K562 (cell line): ENCODE measurements around the gene ST14. TPM values are rescaled to one million over a fixed set of nuclear protein-coding genes. Genes with fewer than 3 reads are reported as not detected.

ENCODE experiments used
- ATAC-seq: fragments of 200-7000 bp; cut with Tn5 transposase; 3 replicates; pipeline ENCODE4 v1.9.1; 2020; ENCODE audit warnings: moderate library complexity
- BruUV-seq: library from RNA; stranded (reverse); fragments of 400-500 nt; replicated peaks from 2 replicates; lab custom pipeline; 2021; lab: Mats Ljungman, UMichigan
- CTCF ChIA-PET: fragments of 300-600 bp; formaldehyde crosslinking; extraction: SDS; loops from one replicate; lab custom pipeline; 2021; ENCODE audit warnings: low intra/inter-chr PET ratio; lab: Yijun Ruan, JAX
- POLR2A ChIA-PET: fragments of 300-600, 350-650 bp; sonication (Branson Sonifier 250); formaldehyde crosslinking; extraction: SDS; loops from one replicate; lab custom pipeline; 2021; ENCODE audit warnings: antibody characterized with exemption, inconsistent platforms; lab: Yijun Ruan, JAX
- DNase-seq, 4 experiments: peaks; one replicate each; pipeline versions ENCODE4 v3.0.0 to v3.0.0-alpha.2; 2011 to 2018; ENCODE audit warnings: low spot score in 3 of 4, mixed read lengths in 3 of 4; ENCODE audit errors: extremely low read depth in 1 of 4
- FAIRE-seq: peaks from 2 replicates; lab custom pipeline; 2011; peaks lifted over from hg19 to GRCh38; lab: Jason Lieb, UNC
- H2AFZ ChIP-seq: 2 replicates; pipeline ENCODE4 v1.6.0; 2011; ENCODE audit warnings: low read depth, low read length, control low read depth, inconsistent platforms
- H3K27ac ChIP-seq: fragments of 200-600 bp; 3 replicates; pipeline ENCODE4 v1.8.0; 2011; ENCODE audit warnings: low read depth, mild to moderate bottlenecking, control low read depth, inconsistent platforms, low read length, moderate library complexity, mixed read lengths; ENCODE audit errors: extremely low read depth
- H3K27me3 ChIP-seq, 2 experiments: fragments of 300-600 bp in 1 of 2; 2 replicates in 1 of 2; 3 replicates in 1 of 2; pipeline versions ENCODE4 v1.6.0 to v1.8.0; 2011; ENCODE audit warnings: inconsistent platforms in 2 of 2, low read length in 2 of 2, mild to moderate bottlenecking in 1 of 2, mixed read lengths in 1 of 2, moderate library complexity in 1 of 2; ENCODE audit not compliant: control insufficient read depth in 2 of 2, insufficient read depth in 2 of 2
- H3K36me3 ChIP-seq: fragments of 300-600 bp; 3 replicates; pipeline ENCODE4 v1.8.0; 2011; ENCODE audit warnings: mild to moderate bottlenecking, low read length, inconsistent platforms; ENCODE audit not compliant: control insufficient read depth, insufficient read depth
- H3K4me1 ChIP-seq, 2 experiments: fragments of 200-600 bp in 1 of 2; replicated peaks in 1 of 2; 2 replicates in 1 of 2; 3 replicates in 1 of 2; pipeline versions ENCODE4 v1.5.1 to v1.8.0; 2011; ENCODE audit warnings: inconsistent platforms in 2 of 2, low read length in 2 of 2, mild to moderate bottlenecking in 1 of 2, mixed read lengths in 1 of 2, moderate library complexity in 1 of 2; ENCODE audit not compliant: control insufficient read depth in 2 of 2, insufficient read depth in 2 of 2
- H3K4me2 ChIP-seq: 2 replicates; pipeline ENCODE4 v1.6.1; 2011; ENCODE audit warnings: low read length, control low read depth, inconsistent platforms, mixed read lengths; ENCODE audit not compliant: insufficient read depth
- H3K4me3 ChIP-seq: fragments of 200-600 bp; sonication (generic), shearing (Covaris generic); 2 replicates; pipeline ENCODE4 v1.5.1; 2016; ENCODE audit warnings: control low read depth, inconsistent platforms
- H3K79me2 ChIP-seq: fragments of 200-600 bp; 3 replicates; pipeline ENCODE4 v1.8.0; 2011; ENCODE audit warnings: low read length, inconsistent platforms; ENCODE audit not compliant: control insufficient read depth, insufficient read depth
- H3K9ac ChIP-seq, 2 experiments: 2 replicates each; pipeline versions ENCODE4 v1.6.0 to v1.6.1; 2011; ENCODE audit warnings: low read depth in 2 of 2, low read length in 2 of 2, control low read depth in 1 of 2, inconsistent platforms in 1 of 2, mild to moderate bottlenecking in 1 of 2, mixed read lengths in 1 of 2; ENCODE audit not compliant: insufficient read depth in 1 of 2
- H3K9me1 ChIP-seq: one replicate; pipeline ENCODE4 v1.6.0; 2011; ENCODE audit warnings: inconsistent platforms, mild to moderate bottlenecking, low read length, moderate library complexity; ENCODE audit not compliant: control insufficient read depth, insufficient read depth
- H3K9me3 ChIP-seq: replicated peaks from 2 replicates; pipeline ENCODE4 v1.5.1; 2011; ENCODE audit warnings: low read depth, low read length, inconsistent platforms; ENCODE audit not compliant: control insufficient read depth, insufficient read depth
- H4K20me1 ChIP-seq: replicated peaks from 2 replicates; pipeline ENCODE4 v1.6.1; 2011; ENCODE audit warnings: low read length, inconsistent platforms, mixed read lengths; ENCODE audit not compliant: control insufficient read depth, insufficient read depth
- ARID4B ChIP-seq: sonication (generic); formaldehyde crosslinking; IDR thresholded peaks from 2 replicates; pipeline ENCODE4 v1.8.0; 2022; ENCODE audit warnings: mild to moderate bottlenecking, missing genetic modification reagents
- BRD9 ChIP-seq: fragments of 450-650 bp; IDR thresholded peaks from 2 replicates; pipeline ENCODE4 v1.6.1; 2018; ENCODE audit warnings: low read depth; ENCODE audit not compliant: partially characterized antibody
- CEBPG ChIP-seq, 3 experiments: fragments of 200-800 bp in 1 of 3; sonication (Bioruptor generic) in 1 of 3; sonication (generic) in 1 of 3; formaldehyde crosslinking in 1 of 3; IDR thresholded peaks in 2 of 3; conservative IDR thresholded peaks in 1 of 3; 2 replicates each; pipeline versions ENCODE4 v1.6.1 to v1.8.0; 2016 to 2022; ENCODE audit warnings: missing compliant biosample characterization in 2 of 3, missing genetic modification characterization in 2 of 3, mild to moderate bottlenecking in 1 of 3, missing genetic modification reagents in 1 of 3
- CLOCK ChIP-seq: fragments of 250-450 bp; sonication (Bioruptor Pico); IDR thresholded peaks from 2 replicates; pipeline ENCODE4 v1.4.0; 2020; ENCODE audit warnings: mild to moderate bottlenecking, moderate library complexity, borderline replicate concordance
- DIDO1 ChIP-seq: fragments of 450-650 bp; IDR thresholded peaks from 2 replicates; pipeline ENCODE4 v1.6.1; 2016; ENCODE audit warnings: low read depth, missing biosample characterization, missing genetic modification characterization
- ELF4 ChIP-seq: fragments of 450-650 bp; formaldehyde crosslinking; IDR thresholded peaks from 2 replicates; pipeline ENCODE4 v1.4.0; 2022; ENCODE audit warnings: missing genetic modification characterization
- MEIS2 ChIP-seq: fragments of 450-650 bp; IDR thresholded peaks from 2 replicates; pipeline ENCODE4 v1.6.1; 2014; ENCODE audit warnings: mild to moderate bottlenecking; ENCODE audit not compliant: partially characterized antibody
- NCOA1 ChIP-seq: fragments of 450-650 bp; IDR thresholded peaks from 2 replicates; pipeline ENCODE4 v1.6.1; 2016; ENCODE audit warnings: low read depth
- U2AF1 ChIP-seq: fragments of 200-400 bp; formaldehyde crosslinking; optimal IDR thresholded peaks from 2 replicates; pipeline ENCODE3; 2017; ENCODE audit warnings: mild to moderate bottlenecking, low read depth, low read length, moderate library complexity
- WGBS: fragments of 100-300 bp; shearing (Covaris generic); methylation state at CpG from one replicate; pipeline ENCODE4 v1.1.6; 2016; ENCODE audit warnings: low coverage, mixed read lengths; ENCODE audit not compliant: insufficient coverage; ENCODE audit errors: missing lambda C conversion rate; 5-methylcytosine and 5-hydroxymethylcytosine counted together
- in situ Hi-C: fragments of 300-500 bp; cut with MboI; formaldehyde crosslinking; loops from 4 replicates; pipeline ENCODE4 v1.15.0; 2018; ENCODE audit warnings: inconsistent platforms, mixed read lengths
- intact Hi-C: fragments of 100-400 bp; cut with micrococcal nuclease; formaldehyde crosslinking; loops from 2 replicates; pipeline ENCODE4 v1.14.2; 2022
- polyA plus RNA-seq, 8 experiments: library from polyadenylated mRNA; depleted of rRNA in 4 of 8; stranded (reverse) in 5 of 8; unstranded in 3 of 8; fragments of >200 nt; fragmentation: Nextera tagmentation in 2 of 8; fragmentation: Illumina TruSeq in 1 of 8; extraction: Ambion mirVana in 2 of 8; extraction: Trizol in 1 of 8; gene quantifications; 2 replicates each; pipeline versions ENCODE4 v1.2.1 to v1.2.3, GENCODE V29; 2011 to 2014; ENCODE audit warnings: inconsistent platforms in 1 of 8, missing spikeins in 1 of 8
- total RNA-seq, 7 experiments: library from RNA; depleted of rRNA in 6 of 7; stranded (reverse); fragments of >200 nt in 6 of 7; fragmentation: Illumina TruSeq in 2 of 7; extraction: Trizol in 2 of 7; gene quantifications; 2 replicates each; pipeline versions ENCODE4 v1.2.1 to v1.2.3, GENCODE V29; 2011 to 2021; ENCODE audit warnings: low replicate concordance in 1 of 7

The ST14 gene
- total and polyA plus RNA-seq, 9 of the 15 experiments (the other 6 are each of a cell fraction or from before 2014, with no cell fraction given) = 0.08 to 0.20 TPM; not detected in 7

GRCh38 chr11:130148796-130149326 is 10.7 kb upstream of the ST14 start:
- H2AFZ ChIP-seq = no peak overlapping the region
- no peak overlapping the region for H3K9ac ChIP-seq
- H3K9me3 ChIP-seq = no peaks in the 10 kb centered on the region
- no peaks in the 10 kb centered on the region for H3K79me2 ChIP-seq
- no peak overlapping the region for H3K27ac ChIP-seq
- 0 out of 5 replicates have a peak, but pooled peaks cover 0 to 3% of the 10 kb centered on the region in 2 experiments for H3K4me1 ChIP-seq
- no peaks in the 10 kb centered on the region for H3K27me3 ChIP-seq
- no TSS peak for BruUV-seq
- 0 out of 2 replicates have a peak, but pooled peaks cover 3% of the 10 kb centered on the region for H4K20me1 ChIP-seq
- in situ Hi-C loops = no loop called here
- H3K9me1 ChIP-seq = peaks cover 4% of the 10 kb centered on the region
- intact Hi-C loops = no loop called here
- H3K36me3 ChIP-seq = peaks cover 24% of the 10 kb centered on the region
- ATAC-seq = no peak
- no peak overlapping the region for H3K4me3 ChIP-seq
- POLR2A ChIA-PET = no interaction called here
- CTCF ChIA-PET = no interaction called here
- no peak for DNase-seq
- H3K4me2 ChIP-seq = no peak overlapping the region
- FAIRE-seq = no peak
- WGBS = 81% methylated on average over 12 of the region's 12 CpGs
- TF ChIP-seq DIDO1 (tag) = no peak
- no peak for TF ChIP-seq U2AF1
- TF ChIP-seq ELF4 = no peak
- no peak for TF ChIP-seq MEIS2
- no peak for TF ChIP-seq CEBPG (CRISPR knock-in tag; IDR thresholded peaks at IDR 0.05)
- TF ChIP-seq CEBPG (tag; conservative IDR thresholded peaks at IDR 0.05 in 1 of 2, IDR thresholded peaks at IDR 0.05 in 1 of 2) = no peak
- TF ChIP-seq CLOCK = no peak
- TF ChIP-seq NCOA1 = no peak
- TF ChIP-seq BRD9 = no peak
- no peak for TF ChIP-seq ARID4B (CRISPR knock-in tag)
- TF ChIP-seq, all 486 proteins: peak for 0
